H1 (cell line): Measurements from ENCODE around the gene MBD5.

ENCODE experiments used
- CHD2 ChIP-seq: IDR thresholded peaks from 2 replicates; pipeline ENCODE4 v1.6.1; 2012; ENCODE audit warnings: low read length, improper control_type of control experiment
- CTCF ChIP-seq, 3 experiments: IDR thresholded peaks; 1 replicate in 2 of 3; 2 replicates in 1 of 3; pipeline versions ENCODE4 v1.5.1 to v1.6.1; 2011; ENCODE audit warnings: low read length in 3 of 3, mild to moderate bottlenecking in 3 of 3, inconsistent platforms in 2 of 3, low read depth in 1 of 3, moderate library complexity in 1 of 3; ENCODE audit not compliant: insufficient read depth in 1 of 3; ENCODE audit errors: control extremely low read depth in 1 of 3
- JUN ChIP-seq: IDR thresholded peaks from 2 replicates; pipeline ENCODE4 v1.6.1; 2011; ENCODE audit warnings: low read depth, mild to moderate bottlenecking, improper control_type of control experiment, low read length
- MAX ChIP-seq: IDR thresholded peaks from 2 replicates; pipeline ENCODE4 v1.6.1; 2012; ENCODE audit warnings: inconsistent platforms
- RFX5 ChIP-seq: IDR thresholded peaks from 2 replicates; pipeline ENCODE4 v1.6.1; 2011; ENCODE audit warnings: low read depth, low read length, improper control_type of control experiment, borderline replicate concordance

GRCh38 chr2:148135705-148136104 is 114.8 kb downstream of the MBD5 start:
- TF ChIP-seq JUN = no peak
- no peak for TF ChIP-seq CTCF (IDR thresholded peaks at IDR 0.05; ENCODE audit: control extremely low read depth in 1 of 3, insufficient read depth in 1 of 3, low read depth in 1 of 3, low read length in 3 of 3)
- no peak for TF ChIP-seq MAX
- no peak for TF ChIP-seq RFX5
- TF ChIP-seq CHD2 = no peak
